K562 (cell line): ENCODE measurements around the gene ZNF512B. TPM values are rescaled to one million over a fixed set of nuclear protein-coding genes. Genes with fewer than 3 reads are reported as not detected.

Experiments used
- BRD4 ChIP-seq: fragments of 200-600 bp; sonication (generic); IDR thresholded peaks from 2 replicates; pipeline ENCODE4 v1.6.1; 2017; ENCODE audit warnings: inconsistent platforms
- FUS ChIP-seq: fragments of 200-400 bp; formaldehyde crosslinking; optimal IDR thresholded peaks from 2 replicates; pipeline ENCODE3; 2017; ENCODE audit warnings: low read depth, low read length
- HDAC8 ChIP-seq: fragments of 450-650 bp; IDR thresholded peaks from 2 replicates; pipeline ENCODE4 v1.6.1; 2016; ENCODE audit warnings: mild to moderate bottlenecking, missing genetic modification characterization, moderate library complexity, missing compliant biosample characterization
- NFIC ChIP-seq: fragments of 450-650 bp; IDR thresholded peaks from 2 replicates; pipeline ENCODE4 v1.6.1; 2017; ENCODE audit warnings: mild to moderate bottlenecking, inconsistent platforms
- NFRKB ChIP-seq: fragments of 450-650 bp; IDR thresholded peaks from 2 replicates; pipeline ENCODE4 v1.6.1; 2016; ENCODE audit warnings: low read depth
- NONO ChIP-seq, 2 experiments: fragments of 200-400 bp in 1 of 2; fragments of 450-650 bp in 1 of 2; formaldehyde crosslinking in 1 of 2; IDR thresholded peaks; 2 replicates each; pipeline ENCODE4 v1.6.1; 2017; ENCODE audit warnings: low read depth in 2 of 2, mild to moderate bottlenecking in 2 of 2, moderate library complexity in 2 of 2, low read length in 1 of 2
- NR1H2 ChIP-seq: sonication (generic); formaldehyde crosslinking; IDR thresholded peaks from 2 replicates; pipeline ENCODE4 v1.4.0; 2020; ENCODE audit warnings: mild to moderate bottlenecking, missing genetic modification reagents
- PCBP1 ChIP-seq: fragments of 200-400 bp; formaldehyde crosslinking; IDR thresholded peaks from 2 replicates; pipeline ENCODE4 v1.6.1; 2018; ENCODE audit warnings: mild to moderate bottlenecking, low read depth, low read length; ENCODE audit not compliant: poor library complexity, severe bottlenecking
- RNF2 ChIP-seq: sonication (generic); IDR thresholded peaks from 2 replicates; pipeline ENCODE4 v1.6.1; 2016
- TFAP4 ChIP-seq: sonication (generic); formaldehyde crosslinking; IDR thresholded peaks from 2 replicates; pipeline ENCODE4 v1.8.0; 2022; ENCODE audit warnings: missing genetic modification reagents, mild to moderate bottlenecking, moderate library complexity, borderline replicate concordance
- XRCC5 ChIP-seq: fragments of 200-400 bp; formaldehyde crosslinking; IDR thresholded peaks from 2 replicates; pipeline ENCODE4 v1.6.1; 2017; ENCODE audit warnings: low read depth, mild to moderate bottlenecking, low read length
- ZNF583 ChIP-seq: fragments of 250-450 bp; sonication (Bioruptor Pico); IDR thresholded peaks from 2 replicates; pipeline ENCODE4 v1.4.0; 2020
- ZNF79 ChIP-seq: fragments of 250-450 bp; sonication (Bioruptor Pico); IDR thresholded peaks from 2 replicates; pipeline ENCODE4 v1.4.0; 2020; ENCODE audit warnings: low read depth, mild to moderate bottlenecking, moderate library complexity
- polyA plus RNA-seq, 8 experiments: library from polyadenylated mRNA; depleted of rRNA in 4 of 8; stranded (reverse) in 5 of 8; unstranded in 3 of 8; fragments of >200 nt; fragmentation: Nextera tagmentation in 2 of 8; fragmentation: Illumina TruSeq in 1 of 8; extraction: Ambion mirVana in 2 of 8; extraction: Trizol in 1 of 8; gene quantifications; 2 replicates each; pipeline versions ENCODE4 v1.2.1 to v1.2.3, GENCODE V29; 2011 to 2014; ENCODE audit warnings: inconsistent platforms in 1 of 8, missing spikeins in 1 of 8
- total RNA-seq, 7 experiments: library from RNA; depleted of rRNA in 6 of 7; stranded (reverse); fragments of >200 nt in 6 of 7; fragmentation: Illumina TruSeq in 2 of 7; extraction: Trizol in 2 of 7; gene quantifications; 2 replicates each; pipeline versions ENCODE4 v1.2.1 to v1.2.3, GENCODE V29; 2011 to 2021; ENCODE audit warnings: low replicate concordance in 1 of 7
- TF ChIP-seq, protein P1 (sequence below): fragments of 250-450 bp; sonication (Bioruptor Pico); IDR thresholded peaks from 2 replicates; pipeline ENCODE4 v1.4.0; 2020; ENCODE audit warnings: mild to moderate bottlenecking, moderate library complexity
- TF ChIP-seq, protein P2 (sequence below): fragments of 450-650 bp; IDR thresholded peaks from 2 replicates; pipeline ENCODE4 v1.6.1; 2017; ENCODE audit warnings: antibody characterized with exemption
- TF ChIP-seq, protein P3 (sequence below): sonication (generic); formaldehyde crosslinking; IDR thresholded peaks from 2 replicates; pipeline ENCODE4 v1.4.0; 2020; ENCODE audit warnings: mild to moderate bottlenecking, missing genetic modification reagents
- TF ChIP-seq, protein P4 (sequence below): fragments of 250-450 bp; sonication (Bioruptor Pico); IDR thresholded peaks from 2 replicates; pipeline ENCODE4 v1.4.0; 2020

Gene ZNF512B
- total and polyA plus RNA-seq, 9 of the 15 experiments (the other 6 are each of a cell fraction or from before 2014, with no cell fraction given): 0.01 to 27.8 (median 8.2) TPM

GRCh38 chr20:63955827-63956663 is 13.7 kb downstream of the ZNF512B start, which contains the start of gene UCKL1 (continued):
- TF ChIP-seq HDAC8 (tag) (0 out of 2 replicates have a peak, but pooled peaks have one; percentile 54), NFRKB (0 out of 2 replicates have a peak, but pooled peaks have one; percentile 25), NR1H2 (CRISPR knock-in tag) (peak; percentile 71; the same call in 1 of the 2 replicates), NFIC (0 out of 2 replicates have a peak, but pooled peaks have one; percentile 27), XRCC5 (peak; percentile 9; the same call in 1 of the 2 replicates), BRD4 (no peak; the same call in 1 of the 2 replicates), PCBP1 (peak; percentile 9), RNF2 (peak; percentile 86), ZNF583 (CRISPR knock-in tag) (peak; percentile 29; the same call in 1 of the 2 replicates), FUS (peak; percentile 13), ZNF79 (CRISPR knock-in tag) (0 out of 2 replicates have a peak, but pooled peaks have one; percentile 29), TFAP4 (CRISPR knock-in tag) (peak; percentile 50; the same call in 1 of the 2 replicates), NONO (IDR thresholded peaks at IDR 0.05; ENCODE audit: low read depth in 2 of 2, low read length in 1 of 2) (peak; percentile 49 to 84; a peak in 2 of 4 replicates)
- TF ChIP-seq, protein P1, sequence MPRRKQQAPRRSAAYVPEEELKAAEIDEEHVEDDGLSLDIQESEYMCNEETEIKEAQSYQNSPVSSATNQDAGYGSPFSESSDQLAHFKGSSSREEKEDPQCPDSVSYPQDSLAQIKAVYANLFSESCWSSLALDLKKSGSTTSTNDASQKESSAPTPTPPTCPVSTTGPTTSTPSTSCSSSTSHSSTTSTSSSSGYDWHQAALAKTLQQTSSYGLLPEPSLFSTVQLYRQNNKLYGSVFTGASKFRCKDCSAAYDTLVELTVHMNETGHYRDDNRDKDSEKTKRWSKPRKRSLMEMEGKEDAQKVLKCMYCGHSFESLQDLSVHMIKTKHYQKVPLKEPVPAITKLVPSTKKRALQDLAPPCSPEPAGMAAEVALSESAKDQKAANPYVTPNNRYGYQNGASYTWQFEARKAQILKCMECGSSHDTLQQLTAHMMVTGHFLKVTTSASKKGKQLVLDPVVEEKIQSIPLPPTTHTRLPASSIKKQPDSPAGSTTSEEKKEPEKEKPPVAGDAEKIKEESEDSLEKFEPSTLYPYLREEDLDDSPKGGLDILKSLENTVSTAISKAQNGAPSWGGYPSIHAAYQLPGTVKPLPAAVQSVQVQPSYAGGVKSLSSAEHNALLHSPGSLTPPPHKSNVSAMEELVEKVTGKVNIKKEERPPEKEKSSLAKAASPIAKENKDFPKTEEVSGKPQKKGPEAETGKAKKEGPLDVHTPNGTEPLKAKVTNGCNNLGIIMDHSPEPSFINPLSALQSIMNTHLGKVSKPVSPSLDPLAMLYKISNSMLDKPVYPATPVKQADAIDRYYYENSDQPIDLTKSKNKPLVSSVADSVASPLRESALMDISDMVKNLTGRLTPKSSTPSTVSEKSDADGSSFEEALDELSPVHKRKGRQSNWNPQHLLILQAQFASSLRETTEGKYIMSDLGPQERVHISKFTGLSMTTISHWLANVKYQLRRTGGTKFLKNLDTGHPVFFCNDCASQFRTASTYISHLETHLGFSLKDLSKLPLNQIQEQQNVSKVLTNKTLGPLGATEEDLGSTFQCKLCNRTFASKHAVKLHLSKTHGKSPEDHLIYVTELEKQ: no peak
- TF ChIP-seq, protein P2, sequence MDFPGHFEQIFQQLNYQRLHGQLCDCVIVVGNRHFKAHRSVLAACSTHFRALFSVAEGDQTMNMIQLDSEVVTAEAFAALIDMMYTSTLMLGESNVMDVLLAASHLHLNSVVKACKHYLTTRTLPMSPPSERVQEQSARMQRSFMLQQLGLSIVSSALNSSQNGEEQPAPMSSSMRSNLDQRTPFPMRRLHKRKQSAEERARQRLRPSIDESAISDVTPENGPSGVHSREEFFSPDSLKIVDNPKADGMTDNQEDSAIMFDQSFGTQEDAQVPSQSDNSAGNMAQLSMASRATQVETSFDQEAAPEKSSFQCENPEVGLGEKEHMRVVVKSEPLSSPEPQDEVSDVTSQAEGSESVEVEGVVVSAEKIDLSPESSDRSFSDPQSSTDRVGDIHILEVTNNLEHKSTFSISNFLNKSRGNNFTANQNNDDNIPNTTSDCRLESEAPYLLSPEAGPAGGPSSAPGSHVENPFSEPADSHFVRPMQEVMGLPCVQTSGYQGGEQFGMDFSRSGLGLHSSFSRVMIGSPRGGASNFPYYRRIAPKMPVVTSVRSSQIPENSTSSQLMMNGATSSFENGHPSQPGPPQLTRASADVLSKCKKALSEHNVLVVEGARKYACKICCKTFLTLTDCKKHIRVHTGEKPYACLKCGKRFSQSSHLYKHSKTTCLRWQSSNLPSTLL: no peak
- TF ChIP-seq, protein P3, sequence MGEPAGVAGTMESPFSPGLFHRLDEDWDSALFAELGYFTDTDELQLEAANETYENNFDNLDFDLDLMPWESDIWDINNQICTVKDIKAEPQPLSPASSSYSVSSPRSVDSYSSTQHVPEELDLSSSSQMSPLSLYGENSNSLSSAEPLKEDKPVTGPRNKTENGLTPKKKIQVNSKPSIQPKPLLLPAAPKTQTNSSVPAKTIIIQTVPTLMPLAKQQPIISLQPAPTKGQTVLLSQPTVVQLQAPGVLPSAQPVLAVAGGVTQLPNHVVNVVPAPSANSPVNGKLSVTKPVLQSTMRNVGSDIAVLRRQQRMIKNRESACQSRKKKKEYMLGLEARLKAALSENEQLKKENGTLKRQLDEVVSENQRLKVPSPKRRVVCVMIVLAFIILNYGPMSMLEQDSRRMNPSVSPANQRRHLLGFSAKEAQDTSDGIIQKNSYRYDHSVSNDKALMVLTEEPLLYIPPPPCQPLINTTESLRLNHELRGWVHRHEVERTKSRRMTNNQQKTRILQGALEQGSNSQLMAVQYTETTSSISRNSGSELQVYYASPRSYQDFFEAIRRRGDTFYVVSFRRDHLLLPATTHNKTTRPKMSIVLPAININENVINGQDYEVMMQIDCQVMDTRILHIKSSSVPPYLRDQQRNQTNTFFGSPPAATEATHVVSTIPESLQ (CRISPR knock-in tag): peak; percentile 48; the same call in 1 of the 2 replicates
- TF ChIP-seq, protein P4, sequence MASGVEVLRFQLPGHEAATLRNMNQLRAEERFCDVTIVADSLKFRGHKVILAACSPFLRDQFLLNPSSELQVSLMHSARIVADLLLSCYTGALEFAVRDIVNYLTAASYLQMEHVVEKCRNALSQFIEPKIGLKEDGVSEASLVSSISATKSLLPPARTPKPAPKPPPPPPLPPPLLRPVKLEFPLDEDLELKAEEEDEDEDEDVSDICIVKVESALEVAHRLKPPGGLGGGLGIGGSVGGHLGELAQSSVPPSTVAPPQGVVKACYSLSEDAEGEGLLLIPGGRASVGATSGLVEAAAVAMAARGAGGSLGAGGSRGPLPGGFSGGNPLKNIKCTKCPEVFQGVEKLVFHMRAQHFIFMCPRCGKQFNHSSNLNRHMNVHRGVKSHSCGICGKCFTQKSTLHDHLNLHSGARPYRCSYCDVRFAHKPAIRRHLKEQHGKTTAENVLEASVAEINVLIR (CRISPR knock-in tag): 0 out of 2 replicates have a peak, but pooled peaks have one; percentile 34
